SU-DHL-6 (cell line): Measurements from ENCODE around the gene RSPO3.

Source experiments
- EZH2phosphoT487 ChIP-seq: fragments of 200-600 bp; sonication (generic), shearing (Covaris generic); conservative IDR thresholded peaks from 2 replicates; pipeline ENCODE4 v1.6.1; 2018; ENCODE audit warnings: mild to moderate bottlenecking, antibody characterized with exemption, low read length, moderate library complexity, mixed read lengths
- TF ChIP-seq, protein P1 (sequence below): fragments of 200-600 bp; sonication (generic); IDR thresholded peaks from one replicate; pipeline ENCODE4 v1.5.1; 2017; ENCODE audit warnings: antibody characterized with exemption, mild to moderate bottlenecking, low read length, moderate library complexity; ENCODE audit not compliant: insufficient read depth, poor library complexity, severe bottlenecking

DNA sequence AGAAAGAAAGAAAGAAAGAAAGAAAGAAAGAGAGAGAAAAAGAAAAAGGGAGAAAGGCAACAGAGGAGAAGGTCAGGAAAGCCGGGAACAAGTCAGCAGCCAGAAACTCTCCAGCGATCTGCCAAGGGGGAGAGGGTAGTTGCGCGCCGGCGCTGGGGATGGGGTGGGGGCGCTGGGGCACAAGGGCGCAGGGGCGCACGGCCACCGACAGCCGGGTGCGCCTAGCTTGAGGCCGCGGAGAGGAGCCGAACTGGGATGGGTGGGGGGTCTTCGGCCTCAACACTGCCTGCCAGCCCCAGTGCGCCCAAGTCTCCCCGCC is 533 bp upstream of the RSPO3 start:
- TF ChIP-seq, protein P1, sequence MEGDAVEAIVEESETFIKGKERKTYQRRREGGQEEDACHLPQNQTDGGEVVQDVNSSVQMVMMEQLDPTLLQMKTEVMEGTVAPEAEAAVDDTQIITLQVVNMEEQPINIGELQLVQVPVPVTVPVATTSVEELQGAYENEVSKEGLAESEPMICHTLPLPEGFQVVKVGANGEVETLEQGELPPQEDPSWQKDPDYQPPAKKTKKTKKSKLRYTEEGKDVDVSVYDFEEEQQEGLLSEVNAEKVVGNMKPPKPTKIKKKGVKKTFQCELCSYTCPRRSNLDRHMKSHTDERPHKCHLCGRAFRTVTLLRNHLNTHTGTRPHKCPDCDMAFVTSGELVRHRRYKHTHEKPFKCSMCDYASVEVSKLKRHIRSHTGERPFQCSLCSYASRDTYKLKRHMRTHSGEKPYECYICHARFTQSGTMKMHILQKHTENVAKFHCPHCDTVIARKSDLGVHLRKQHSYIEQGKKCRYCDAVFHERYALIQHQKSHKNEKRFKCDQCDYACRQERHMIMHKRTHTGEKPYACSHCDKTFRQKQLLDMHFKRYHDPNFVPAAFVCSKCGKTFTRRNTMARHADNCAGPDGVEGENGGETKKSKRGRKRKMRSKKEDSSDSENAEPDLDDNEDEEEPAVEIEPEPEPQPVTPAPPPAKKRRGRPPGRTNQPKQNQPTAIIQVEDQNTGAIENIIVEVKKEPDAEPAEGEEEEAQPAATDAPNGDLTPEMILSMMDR, result no peak
- TF ChIP-seq EZH2phosphoT487, result no peak
